Chondrocyte (in vitro differentiated cells): ENCODE measurements around the gene KIF5B. TPM values are rescaled to one million over a fixed set of nuclear protein-coding genes. Genes with fewer than 3 reads are reported as not detected.
A peak's percentile ranks its signal among the peaks of the same experiment; 100 is the strongest.
"Not testable (repeated sequence)": the region's sequence is repeated elsewhere in the genome, so short reads cannot be mapped to it uniquely, and the experiment has no call there.

Experiments
- DNase-seq: peaks from one replicate; pipeline ENCODE4 v3.0.0; 2021; ENCODE audit warnings: mixed read lengths, low spot score
- H3K27ac Mint-ChIP-seq: one replicate; pipeline ENCODE4 v1.8.0; 2021; ENCODE audit warnings: mild to moderate bottlenecking, moderate library complexity, mixed read lengths; ENCODE audit not compliant: unreplicated experiment
- H3K27me3 Mint-ChIP-seq: 2 replicates; pipeline ENCODE4 v1.8.0; 2021; ENCODE audit warnings: low read depth, mixed read lengths
- H3K36me3 Mint-ChIP-seq: 2 replicates; pipeline ENCODE4 v1.8.0; 2021; ENCODE audit warnings: low read depth, mixed read lengths
- H3K4me1 Mint-ChIP-seq: 2 replicates; pipeline ENCODE4 v1.8.0; 2021; ENCODE audit warnings: low read depth, mild to moderate bottlenecking, mixed read lengths
- H3K4me3 Mint-ChIP-seq: one replicate; pipeline ENCODE4 v1.8.0; 2021; ENCODE audit warnings: mild to moderate bottlenecking, moderate library complexity, mixed read lengths; ENCODE audit not compliant: unreplicated experiment
- H3K9me3 Mint-ChIP-seq: 2 replicates; pipeline ENCODE4 v1.8.0; 2021; ENCODE audit warnings: low read depth, mixed read lengths
- CTCF ChIP-seq: fragments of 200-600 bp; sonication (generic); IDR thresholded peaks from 2 replicates; pipeline ENCODE4 v1.5.0; 2021; ENCODE audit warnings: antibody characterized with exemption, mild to moderate bottlenecking, moderate library complexity
- total RNA-seq: library from RNA; stranded (reverse); gene quantifications from 3 replicates; pipeline ENCODE4 v1.2.1, GENCODE V29; 2021

KIF5B gene
- total RNA-seq, 1 donor from 2014 or later = 147 TPM

- no peak for TF ChIP-seq CTCF
- H3K27me3 Mint-ChIP-seq = no peaks in the 10 kb centered on the region
- H3K9me3 Mint-ChIP-seq = no peaks in the 10 kb centered on the region
- no peak overlapping the region for H3K4me3 Mint-ChIP-seq
- peaks cover 81% of the 10 kb centered on the region for H3K4me1 Mint-ChIP-seq
- DNase-seq = no peak
- H3K36me3 Mint-ChIP-seq = peaks cover 19% of the 10 kb centered on the region
- H3K27ac Mint-ChIP-seq = peak overlapping the region; percentile 83
Observed at GRCh38 chr10:32050177-32050576, 6.0 kb downstream of the KIF5B start.

- DNase-seq = no peak
- peaks cover 77% of the 10 kb centered on the region for H3K4me1 Mint-ChIP-seq
Observed at GRCh38 chr10:32049113-32049512, 7.1 kb downstream of the KIF5B start.

GRCh38 chr10:32048282-32048681, 7.9 kb downstream of the KIF5B start:
- Mint-ChIP-seq H3K27me3 (no peaks in the 10 kb centered on the region), H3K4me1 (peaks cover 76% of the 10 kb centered on the region), H3K4me3 (no peak overlapping the region), H3K27ac (peak overlapping the region; percentile 65), H3K36me3 (peaks cover 25% of the 10 kb centered on the region), H3K9me3 (no peaks in the 10 kb centered on the region)
- no peak for DNase-seq
- no peak for TF ChIP-seq CTCF

More at GRCh38 chr10:32049113-32049512, 7.1 kb downstream of the KIF5B start:
- TF ChIP-seq CTCF = no peak
- Mint-ChIP-seq H3K27me3 (no peaks in the 10 kb centered on the region), H3K9me3 (no peaks in the 10 kb centered on the region), H3K4me3 (no peak overlapping the region), H3K27ac (peak overlapping the region; percentile 83), H3K36me3 (peaks cover 21% of the 10 kb centered on the region)

- no peak overlapping the region for H3K4me3 Mint-ChIP-seq
- no peaks in the 10 kb centered on the region for H3K27me3 Mint-ChIP-seq
- DNase-seq = no peak
- H3K4me1 Mint-ChIP-seq = peaks cover 76% of the 10 kb centered on the region
- H3K27ac Mint-ChIP-seq = peak overlapping the region; percentile 73
- H3K9me3 Mint-ChIP-seq = no peaks in the 10 kb centered on the region
- peaks cover 27% of the 10 kb centered on the region for H3K36me3 Mint-ChIP-seq
- TF ChIP-seq CTCF = no peak
Observed at GRCh38 chr10:32047881-32048280, 8.3 kb downstream of the KIF5B start.

GRCh38 chr10:32046151-32046550, 10.1 kb downstream of the KIF5B start:
- Mint-ChIP-seq H3K9me3 (no peaks in the 10 kb centered on the region), H3K4me1 (peaks cover 73% of the 10 kb centered on the region), H3K4me3 (no peak overlapping the region), H3K36me3 (peaks cover 29% of the 10 kb centered on the region), H3K27me3 (no peaks in the 10 kb centered on the region), H3K27ac (no peak overlapping the region)
- no peak for DNase-seq
- TF ChIP-seq CTCF = no peak

- not testable (repeated sequence) for H3K4me3 Mint-ChIP-seq, H3K9me3 Mint-ChIP-seq, H3K27me3 Mint-ChIP-seq, DNase-seq
- H3K36me3 Mint-ChIP-seq = peaks cover 31% of the 10 kb centered on the region
- H3K27ac Mint-ChIP-seq = peak overlapping the region; percentile 93
- H3K4me1 Mint-ChIP-seq = peaks cover 63% of the 10 kb centered on the region
Observed at GRCh38 chr10:32042730-32043129, 13.5 kb downstream of the KIF5B start.
